GM19239 (cell line): ENCODE data around the gene WLS.

Experiments used
- DNase-seq: peaks from one replicate; pipeline ENCODE4 v3.0.0; 2011; ENCODE audit warnings: low spot score; ENCODE audit not compliant: insufficient read length
- FAIRE-seq: peaks from 2 replicates; lab custom pipeline; 2011; peaks lifted over from hg19 to GRCh38; lab: Jason Lieb, UNC

The WLS gene

DNA sequence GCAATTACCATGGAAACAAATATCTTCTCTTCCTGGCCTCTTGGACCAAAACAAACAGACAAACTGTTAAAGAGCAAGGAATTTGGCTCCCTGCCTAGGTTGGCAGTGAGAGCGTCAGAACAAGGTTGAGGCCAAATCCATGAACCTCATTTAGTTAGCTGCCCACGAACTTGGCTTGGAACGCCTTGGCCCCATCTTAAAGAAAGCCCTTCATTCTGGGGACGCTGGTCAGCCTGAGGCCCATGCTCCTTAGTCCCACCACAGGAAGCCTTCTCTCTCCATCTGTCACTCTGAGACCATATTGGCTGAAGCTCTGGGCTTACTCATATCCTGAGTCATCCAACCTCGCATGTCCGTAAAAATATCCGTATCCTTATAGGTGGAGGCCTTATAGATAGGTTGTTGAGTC, 119.5 kb downstream of the WLS start:
- FAIRE-seq = no peak
- no peak for DNase-seq

GRCh38 chr1:68111519-68112436, 120.5 kb downstream of the WLS start:
- DNase-seq (no peak), FAIRE-seq (no peak)

DNA sequence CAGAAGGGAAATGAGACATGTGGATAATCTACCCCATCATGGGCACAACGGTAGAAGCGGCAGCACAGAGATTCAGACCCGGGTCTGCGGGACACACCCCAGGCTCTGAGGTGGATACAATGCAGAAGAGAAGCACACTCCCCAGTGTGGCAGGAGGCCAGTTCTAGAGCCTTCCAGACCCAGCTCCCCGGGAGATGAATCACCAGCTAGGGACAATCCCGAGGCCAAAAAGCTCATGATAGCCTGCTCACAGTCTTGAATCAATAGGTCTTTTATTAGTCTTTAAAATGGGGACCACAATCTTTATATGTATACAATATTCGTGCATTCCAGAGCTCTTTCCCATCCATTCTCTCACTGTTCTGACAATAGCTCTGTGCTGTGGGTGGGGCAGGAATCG, 124.6 kb downstream of the WLS start:
- FAIRE-seq = no peak
- DNase-seq = no peak

- FAIRE-seq (no peak), DNase-seq (no peak)
Observed at GRCh38 chr1:68103884-68104554, 128.3 kb downstream of the WLS start.

- no peak for FAIRE-seq
- no peak for DNase-seq
Observed at GRCh38 chr1:68103011-68103545, 129.2 kb downstream of the WLS start.

DNA sequence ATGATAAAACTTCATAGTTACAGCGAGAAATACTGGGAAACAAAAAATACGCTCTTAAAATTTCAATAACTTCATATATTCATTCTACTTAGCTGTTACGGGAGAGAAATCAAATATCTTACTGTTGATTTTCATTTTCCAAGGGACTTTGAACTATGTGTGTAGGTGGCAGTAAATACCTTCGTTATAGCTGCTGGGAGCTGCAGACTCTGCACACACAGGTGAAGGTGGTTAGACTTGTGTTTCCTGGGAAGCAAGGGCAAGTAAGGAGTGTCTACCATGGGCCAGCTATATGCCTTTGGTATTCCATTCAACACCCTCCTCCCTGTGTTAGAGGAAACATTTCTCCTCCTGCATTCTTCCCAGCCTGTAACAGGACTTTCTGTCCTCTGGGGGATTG, 130.5 kb downstream of the WLS start:
- no peak for FAIRE-seq
- DNase-seq = no peak

DNA sequence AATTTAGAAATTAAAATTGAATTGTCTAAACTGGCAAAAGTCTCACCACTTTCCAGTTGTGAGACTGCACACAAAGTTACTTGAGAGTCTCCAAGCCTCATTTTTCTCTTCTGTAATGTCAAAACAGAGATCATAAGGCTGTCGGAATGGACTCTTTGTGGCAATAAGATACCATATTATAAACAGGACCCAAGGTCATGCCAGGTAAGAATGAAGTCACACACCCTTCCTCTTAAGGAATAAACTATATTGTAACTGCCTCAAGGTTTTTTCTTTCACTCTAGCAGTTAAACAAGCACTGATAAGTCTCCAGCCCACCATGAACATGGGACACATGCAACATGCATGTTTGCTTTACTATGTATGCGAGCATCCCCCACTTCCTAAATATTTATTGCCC, 131.8 kb downstream of the WLS start:
- FAIRE-seq (no peak), DNase-seq (no peak)

GRCh38 chr1:68093737-68094136, 138.6 kb downstream of the WLS start:
- FAIRE-seq = no peak

GRCh38 chr1:68087184-68087583, 145.1 kb downstream of the WLS start:
- FAIRE-seq (no peak), DNase-seq (no peak)

More at GRCh38 chr1:68093737-68094136, 138.6 kb downstream of the WLS start:
- no peak for DNase-seq

DNA sequence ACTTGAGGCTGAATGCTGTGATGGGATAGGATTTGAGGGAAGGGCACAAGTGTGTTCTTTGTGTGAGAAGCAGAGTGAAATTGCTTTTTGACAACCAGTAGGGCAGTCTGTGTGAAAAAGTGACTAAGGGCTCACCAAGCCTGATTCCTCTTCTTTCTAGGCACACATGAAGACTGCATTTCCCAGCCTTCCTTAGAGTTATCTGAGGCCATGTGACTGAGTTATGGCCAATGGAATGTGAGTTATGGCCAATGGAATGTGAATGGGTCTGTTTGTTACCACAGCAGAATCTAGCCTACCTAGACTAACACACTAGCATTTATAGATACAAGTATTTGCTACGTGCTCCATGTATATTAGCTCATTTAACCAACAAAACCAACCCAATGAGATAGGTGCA, 146.6 kb downstream of the WLS start:
- FAIRE-seq = no peak
- no peak for DNase-seq

DNA sequence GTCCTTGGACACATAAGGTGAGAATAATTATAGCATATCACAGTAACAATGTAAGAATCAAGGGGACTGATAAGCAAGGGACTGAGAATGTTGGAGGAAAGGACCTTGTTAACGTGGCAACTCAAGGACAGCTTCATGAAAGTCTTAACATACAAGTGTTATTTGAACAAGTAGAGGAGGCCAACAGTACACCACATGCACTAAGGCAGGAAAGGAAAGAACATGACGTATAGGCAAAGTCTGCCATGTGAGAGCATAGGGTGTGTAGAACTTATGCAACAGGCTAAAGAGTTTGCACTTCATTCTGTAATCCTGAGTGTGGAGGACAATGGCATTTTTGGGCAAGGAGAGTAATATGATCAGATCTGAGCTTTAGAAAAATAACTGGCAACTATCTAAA, 148.6 kb downstream of the WLS start:
- DNase-seq (no peak), FAIRE-seq (no peak)

DNA sequence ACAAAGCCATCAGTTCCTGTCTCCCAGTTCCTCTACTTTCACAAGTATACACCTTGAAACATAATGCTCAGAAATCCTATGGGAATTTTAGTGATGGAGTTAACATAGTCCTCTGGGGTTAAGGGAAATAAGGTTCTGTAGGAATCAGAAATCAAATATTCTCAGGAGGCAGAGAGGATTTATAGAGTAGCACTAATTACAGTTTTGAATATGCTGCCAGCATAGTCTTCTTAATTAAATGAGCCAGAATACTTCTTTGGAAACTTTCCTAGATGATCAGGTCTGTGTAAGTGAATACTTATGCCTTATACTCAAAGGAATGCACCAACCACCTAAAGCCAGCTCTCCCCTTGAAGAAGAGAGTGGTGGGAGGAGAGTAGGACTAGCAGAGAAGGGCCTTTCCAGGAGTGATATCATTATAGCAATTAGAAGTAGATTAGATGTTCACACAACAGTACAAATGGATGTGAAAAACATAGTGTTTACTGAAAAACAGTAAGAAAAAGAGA, 150.5 kb downstream of the WLS start:
- DNase-seq (no peak), FAIRE-seq (no peak)

GRCh38 chr1:68078647-68079046, 153.7 kb downstream of the WLS start:
- DNase-seq (no peak), FAIRE-seq (no peak)
